Ovary (tissue), 9 donors: ENCODE results near the gene EFHD1. TPM values are rescaled to one million over a fixed set of nuclear protein-coding genes. Genes with fewer than 3 reads are reported as not detected.
"Not testable (repeated sequence)": the region's sequence is repeated elsewhere in the genome, so short reads cannot be mapped to it uniquely, and the experiment has no call there.

Experiments used
- DNase-seq, 5 donors: peaks; one replicate each; pipeline ENCODE4 v3.0.0-alpha.2; 2019 to 2020
- H3K27ac ChIP-seq, 2 donors: fragments of 200-600 bp; one replicate each; pipeline versions ENCODE4 v1.5.1 to v1.8.0; 2019 to 2022
- H3K27me3 ChIP-seq: fragments of 200-600 bp; one replicate; pipeline ENCODE4 v1.8.0; 2022
- H3K36me3 ChIP-seq: fragments of 200-600 bp; sonication (generic); one replicate; pipeline ENCODE4 v1.5.1; 2019
- H3K4me1 ChIP-seq: one replicate; pipeline ENCODE4 v1.8.1; 2013; ENCODE audit warnings: mild to moderate bottlenecking, moderate library complexity; ENCODE audit not compliant: insufficient read depth
- H3K4me3 ChIP-seq: fragments of 200-600 bp; sonication (generic); one replicate; pipeline ENCODE4 v1.5.1; 2017
- H3K9me3 ChIP-seq, 2 donors: fragments of 200-600 bp in 1 of 2; sonication (generic) in 1 of 2; one replicate each; pipeline versions ENCODE4 v1.5.1 to v1.8.1; 2013 to 2019; ENCODE audit warnings: mild to moderate bottlenecking in 1 of 2, moderate library complexity in 1 of 2
- CTCF ChIP-seq, 3 donors: fragments of 450-650 bp in 2 of 3; fragments of 200-600 bp in 1 of 3; IDR thresholded peaks; one replicate each; pipeline versions ENCODE4 v1.5.1 to v1.8.0; 2016 to 2022; ENCODE audit warnings: antibody characterized with exemption in 3 of 3, mild to moderate bottlenecking in 1 of 3
- EP300 ChIP-seq: sonication (generic); formaldehyde crosslinking; IDR thresholded peaks from one replicate; pipeline ENCODE4 v1.6.1; 2017; ENCODE audit warnings: antibody characterized with exemption
- POLR2A ChIP-seq: fragments of 450-650 bp; IDR thresholded peaks from one replicate; pipeline ENCODE4 v1.6.1; 2017; ENCODE audit warnings: antibody characterized with exemption, mild to moderate bottlenecking, moderate library complexity
- WGBS, 3 donors: extraction: QIAGEN DNeasy Blood & Tissue Kit in 1 of 3; methylation state at CpG; one replicate each; pipeline versions ENCODE4 v1.1.5 to v1.1.7; 2013 to 2017; 5-methylcytosine and 5-hydroxymethylcytosine counted together
- intact Hi-C, 4 donors: fragments of 100-400 bp; cut with DNase I; formaldehyde crosslinking; loops; one replicate each; pipeline versions ENCODE4 v1.11.0 to v1.15.1; 2022 to 2023
- polyA plus RNA-seq, 2 donors: library from polyadenylated mRNA; stranded (reverse); fragments of 200-250 nt in 1 of 2; fragments of 350-450 nt in 1 of 2; fragmentation: Illumina TruSeq in 1 of 2; extraction: RNeasy Lipid Tissue Mini Kit (QIAGEN cat#74804) in 1 of 2; gene quantifications; one replicate each; pipeline ENCODE4 v1.2.3, GENCODE V29; 2013 to 2014
- total RNA-seq, 7 donors: library from RNA; depleted of rRNA in 2 of 7; stranded (reverse); fragments of >200 nt in 2 of 7; fragmentation: NEBNext Ultra II Directional in 3 of 7; extraction: Animal tissue kit (Norgen Biotek cat#: 25700) in 3 of 7; gene quantifications; one replicate each; pipeline versions ENCODE4 v1.1.0 to v1.2.4, GENCODE V29; 2016 to 2023
- donor health status: DM: no; HTN: no; CAD: no; lungs with moderate emphysema.
- donor health status: DM: no; HTN: no; CAD: no.
- donor health status: Bipolar disorder and iron deficiency.
- donor health status: DM: yes; HTN: yes; CAD: no.
- donor health status: DM: no; HTN: no; CAD: no.
- donor health status: DM: yes; HTN: yes; CAD: no.

EFHD1 gene
- total and polyA plus RNA-seq, 9 donors: 14.8 to 154 (median 50.2) TPM

GRCh38 chr2:232688201-232688600, 54.8 kb downstream of the EFHD1 start:
- DNase-seq: peak in 1 of 5 donors; percentile 27
- no peaks in the 10 kb centered on the region for H3K9me3 ChIP-seq
- no peaks in the 10 kb centered on the region for H3K27me3 ChIP-seq
- no peaks in the 10 kb centered on the region for H3K36me3 ChIP-seq
- 86 to 92% (median 89%) methylated on average over 7 of the region's 7 CpGs for WGBS, 3 donors
- H3K27ac ChIP-seq: no peak overlapping the region
- TF ChIP-seq POLR2A: no peak
- no peak for TF ChIP-seq EP300
- no peak for TF ChIP-seq CTCF (IDR thresholded peaks at IDR 0.05)
- no peak overlapping the region for H3K4me3 ChIP-seq
- H3K4me1 ChIP-seq: peaks cover 1% of the 10 kb centered on the region
- intact Hi-C loops: no loop called here

GRCh38 chr2:232689152-232689910, 55.9 kb downstream of the EFHD1 start:
- no peak for TF ChIP-seq EP300
- TF ChIP-seq CTCF (IDR thresholded peaks at IDR 0.05): no peak
- no peak for TF ChIP-seq POLR2A
- Histone ChIP-seq H3K27me3 (no peaks in the 10 kb centered on the region), H3K4me1 (peaks cover 1% of the 10 kb centered on the region), H3K4me3 (no peak overlapping the region), H3K36me3 (no peaks in the 10 kb centered on the region), H3K9me3 (no peaks in the 10 kb centered on the region), H3K27ac (no peak overlapping the region)
- DNase-seq: peak in 4 of 5 donors; percentile 23 to 58 (median 52)
- WGBS, 3 donors: 42 to 57% (median 54%) methylated on average over 3 of the region's 3 CpGs
- intact Hi-C loops: no loop called here

GRCh38 chr2:232691117-232691516, 57.7 kb downstream of the EFHD1 start:
- intact Hi-C loops, DNase-seq: not testable (repeated sequence)

GRCh38 chr2:232693344-232693743, 59.9 kb downstream of the EFHD1 start:
- Histone ChIP-seq H3K4me1 (peaks cover 1% of the 10 kb centered on the region), H3K9me3 (no peaks in the 10 kb centered on the region), H3K27ac (no peak overlapping the region), H3K27me3 (no peaks in the 10 kb centered on the region), H3K36me3 (no peaks in the 10 kb centered on the region), H3K4me3 (no peak overlapping the region)
- intact Hi-C loops: no loop called here
- DNase-seq: no peak
- no peak for TF ChIP-seq EP300
- no peak for TF ChIP-seq CTCF (IDR thresholded peaks at IDR 0.05)
- no peak for TF ChIP-seq POLR2A
- WGBS, 3 donors: 78 to 83% (median 80%) methylated on average over 4 of the region's 4 CpGs

More at GRCh38 chr2:232691117-232691516, 57.7 kb downstream of the EFHD1 start:
- H3K9me3 ChIP-seq, H3K4me3 ChIP-seq, H3K4me1 ChIP-seq, H3K27ac ChIP-seq, H3K36me3 ChIP-seq, H3K27me3 ChIP-seq: not testable (repeated sequence)
- 95 to 96% (median 95%) methylated on average over 13 of the region's 13 CpGs for WGBS, 3 donors

GRCh38 chr2:232696609-232697058, 63.2 kb downstream of the EFHD1 start:
- WGBS, 3 donors: 22 to 36% (median 22%) methylated on average over 9 to 10 of the region's 10 CpGs
- no peaks in the 10 kb centered on the region for H3K36me3 ChIP-seq
- no peaks in the 10 kb centered on the region for H3K27me3 ChIP-seq
- TF ChIP-seq CTCF (IDR thresholded peaks at IDR 0.05) (no peak), EP300 (no peak), POLR2A (no peak)
- no peaks in the 10 kb centered on the region for H3K9me3 ChIP-seq
- peaks cover 7% of the 10 kb centered on the region for H3K4me1 ChIP-seq
- peak overlapping the region; percentile 91 for H3K4me3 ChIP-seq
- peak overlapping the region; percentile 88 to 96 for H3K27ac ChIP-seq
- DNase-seq: no peak
- intact Hi-C loops: no loop called here
